ENCODE results near the gene DIP2C.
"Not testable (repeated sequence)": the region's sequence is repeated elsewhere in the genome, so short reads cannot be mapped to it uniquely, and the experiment has no call there.

- TF ChIP-seq CTCF (conservative IDR thresholded peaks at IDR 0.05 in 1 of 2, IDR thresholded peaks at IDR 0.05 in 1 of 2; ENCODE audit: extremely low read depth in 1 of 2, insufficient read depth in 1 of 2, low read depth in 1 of 2, low read length in 2 of 2); EZH2 (IDR thresholded peaks at IDR 0.05; ENCODE audit: borderline replicate concordance, low read length): not testable (repeated sequence)
Measured at GRCh38 chr10:596131-596530, 93.3 kb downstream of the DIP2C start.

All from mammary epithelial cell (primary cell).